HepG2 (cell line): ENCODE measurements around the gene HIPK2. TPM values are rescaled to one million over a fixed set of nuclear protein-coding genes. Genes with fewer than 3 reads are reported as not detected.

Experiments
- KDM3A ChIP-seq: IDR thresholded peaks from 2 replicates; pipeline ENCODE4 v1.6.1; 2018; ENCODE audit warnings: low read depth, missing compliant biosample characterization
- KLF16 ChIP-seq, 2 experiments: sonication (generic) in 1 of 2; formaldehyde crosslinking in 1 of 2; IDR thresholded peaks; 2 replicates each; pipeline versions ENCODE4 v1.6.1 to v1.8.0; 2016 to 2023; ENCODE audit warnings: missing genetic modification reagents in 2 of 2, missing compliant biosample characterization in 1 of 2
- NFIC ChIP-seq: IDR thresholded peaks from 2 replicates; pipeline ENCODE4 v1.6.1; 2012; ENCODE audit warnings: mild to moderate bottlenecking, low read length, inconsistent platforms
- PCBP2 ChIP-seq: fragments of 200-400 bp; formaldehyde crosslinking; optimal IDR thresholded peaks from 2 replicates; pipeline ENCODE3; 2018; ENCODE audit warnings: low read length, low read depth; ENCODE audit not compliant: poor library complexity, severe bottlenecking
- PITX1 ChIP-seq: sonication (generic); formaldehyde crosslinking; IDR thresholded peaks from 2 replicates; pipeline ENCODE4 v1.5.1; 2020; ENCODE audit warnings: mild to moderate bottlenecking, missing genetic modification reagents
- POLR2AphosphoS5 ChIP-seq: IDR thresholded peaks from 2 replicates; pipeline ENCODE4 v1.6.1; 2012; ENCODE audit warnings: low read depth, low read length
- SAFB2 ChIP-seq: sonication (generic); formaldehyde crosslinking; IDR thresholded peaks from 2 replicates; pipeline ENCODE4 v1.5.1; 2020; ENCODE audit warnings: missing genetic modification reagents, low read depth, mild to moderate bottlenecking, borderline replicate concordance
- SNAPC4 ChIP-seq: sonication (generic); formaldehyde crosslinking; IDR thresholded peaks from 2 replicates; pipeline ENCODE4 v1.4.0; 2020; ENCODE audit warnings: mild to moderate bottlenecking, missing genetic modification reagents
- THYN1 ChIP-seq: sonication (generic); formaldehyde crosslinking; IDR thresholded peaks from 2 replicates; pipeline ENCODE4 v1.8.1; 2023; ENCODE audit warnings: low read depth, mild to moderate bottlenecking, moderate library complexity, missing genetic modification reagents, borderline replicate concordance
- TOPORS ChIP-seq: sonication (generic); formaldehyde crosslinking; IDR thresholded peaks from 2 replicates; pipeline ENCODE4 v1.8.0; 2023; ENCODE audit warnings: mild to moderate bottlenecking, missing genetic modification reagents
- ZFP36L2 ChIP-seq: sonication (generic); formaldehyde crosslinking; IDR thresholded peaks from 2 replicates; pipeline ENCODE4 v1.4.0; 2020; ENCODE audit warnings: missing genetic modification reagents
- ZFY ChIP-seq: sonication (generic); formaldehyde crosslinking; IDR thresholded peaks from 2 replicates; pipeline ENCODE4 v1.4.0; 2020; ENCODE audit warnings: missing genetic modification reagents
- ZNF207 ChIP-seq: fragments of 450-650 bp; IDR thresholded peaks from 2 replicates; pipeline ENCODE4 v1.6.1; 2016; ENCODE audit warnings: antibody characterized with exemption, borderline replicate concordance
- ZNF563 ChIP-seq: sonication (generic); formaldehyde crosslinking; IDR thresholded peaks from 2 replicates; pipeline ENCODE4 v1.8.0; 2022; ENCODE audit warnings: mild to moderate bottlenecking, moderate library complexity, missing genetic modification reagents
- ZNF564 ChIP-seq: sonication (generic); formaldehyde crosslinking; IDR thresholded peaks from 2 replicates; pipeline ENCODE4 v1.8.1; 2023; ENCODE audit warnings: mild to moderate bottlenecking, missing genetic modification reagents
- ZNF589 ChIP-seq: sonication (generic); formaldehyde crosslinking; conservative IDR thresholded peaks from 2 replicates; pipeline ENCODE4 v1.8.0; 2022; ENCODE audit warnings: mild to moderate bottlenecking, moderate library complexity, missing genetic modification reagents
- ZNF639 ChIP-seq: conservative IDR thresholded peaks from 2 replicates; pipeline ENCODE4 v1.6.1; 2018; ENCODE audit warnings: missing genetic modification reagents
- ZNF703 ChIP-seq: sonication (generic); formaldehyde crosslinking; IDR thresholded peaks from 2 replicates; pipeline ENCODE4 v1.5.1; 2020; ENCODE audit warnings: missing genetic modification reagents, mild to moderate bottlenecking, moderate library complexity, borderline replicate concordance
- ZNF749 ChIP-seq: sonication (generic); formaldehyde crosslinking; IDR thresholded peaks from 2 replicates; pipeline ENCODE4 v1.8.0; 2022; ENCODE audit warnings: mild to moderate bottlenecking, missing genetic modification reagents, moderate library complexity, borderline replicate concordance
- polyA plus RNA-seq, 8 experiments: library from polyadenylated mRNA; depleted of rRNA in 3 of 8; stranded (reverse) in 7 of 8; unstranded in 1 of 8; fragments of >200 nt; fragmentation: Illumina TruSeq in 4 of 8; extraction: Trizol in 4 of 8; gene quantifications; 2 replicates each; pipeline versions ENCODE4 v1.2.1 to v1.2.3, GENCODE V29; 2011 to 2016; ENCODE audit warnings: low read depth in 4 of 8, missing spikeins in 1 of 8, mixed read lengths in 1 of 8; ENCODE audit not compliant: insufficient read depth in 1 of 8
- total RNA-seq, 5 experiments: library from RNA; depleted of rRNA; stranded (reverse); fragments of >200 nt; fragmentation: Illumina TruSeq; extraction: Trizol; gene quantifications; 2 replicates each; pipeline ENCODE4 v1.2.3, GENCODE V29; 2016; ENCODE audit warnings: low read depth in 1 of 5
- TF ChIP-seq, protein P1 (sequence below): sonication (generic); formaldehyde crosslinking; IDR thresholded peaks from 2 replicates; pipeline ENCODE4 v1.8.1; 2022; ENCODE audit warnings: low read depth, mild to moderate bottlenecking, missing genetic modification reagents

The HIPK2 gene
- total and polyA plus RNA-seq, 2 of the 13 experiments (the other 11 are each of a cell fraction or from before 2014, with no cell fraction given) = 14.4 to 20.2 TPM

DNA sequence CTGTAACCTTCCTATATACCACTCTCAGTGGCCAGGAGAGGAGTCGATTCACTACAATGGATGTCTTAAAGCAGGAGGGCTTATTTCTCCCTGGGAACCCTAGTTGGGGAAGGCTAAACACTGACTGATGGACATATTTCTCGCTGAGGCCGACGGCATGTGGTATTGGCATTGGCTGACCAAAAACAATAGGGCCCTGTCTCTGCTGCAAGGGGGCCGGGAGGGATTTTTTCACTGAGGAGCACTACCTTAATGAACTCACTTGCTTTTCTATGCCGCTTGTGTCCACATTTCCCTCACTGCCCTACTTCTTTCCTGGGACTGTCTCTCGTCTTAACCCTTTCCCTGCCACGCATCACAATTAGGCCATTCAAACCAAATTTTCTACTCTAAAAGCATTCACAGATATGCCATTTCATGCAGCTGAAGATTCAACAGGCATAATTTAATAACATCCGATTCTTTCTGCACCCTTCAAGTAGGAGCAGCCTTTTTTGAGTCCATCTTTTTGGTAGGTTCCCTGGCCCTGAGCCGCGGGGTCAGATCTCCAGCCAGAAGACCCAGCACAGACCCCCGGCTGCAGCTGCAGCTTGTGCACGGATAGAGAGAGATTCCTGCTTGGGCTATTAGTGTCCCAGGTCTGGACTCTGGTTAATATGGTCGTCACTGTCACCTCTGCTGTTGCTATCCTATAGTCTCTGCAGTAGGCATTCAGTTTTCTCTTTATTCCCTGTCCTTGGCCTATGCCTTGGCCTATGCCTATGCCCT is 118.7 kb downstream of the HIPK2 start (continued):
- TF ChIP-seq SNAPC4 (CRISPR knock-in tag) (no peak), ZFY (CRISPR knock-in tag) (peak; percentile 3; the same call in 1 of the 2 replicates), KDM3A (0 out of 2 replicates have a peak, but pooled peaks have one; percentile 34), SAFB2 (CRISPR knock-in tag) (no peak), NFIC (0 out of 2 replicates have a peak, but pooled peaks have one; percentile 17), PCBP2 (no peak), ZNF564 (CRISPR knock-in tag) (no peak), PITX1 (CRISPR knock-in tag) (0 out of 2 replicates have a peak, but pooled peaks have one; percentile 38), ZNF749 (CRISPR knock-in tag) (no peak), TOPORS (CRISPR knock-in tag) (no peak), ZNF703 (CRISPR knock-in tag) (no peak), POLR2AphosphoS5 (no peak; the same call in 1 of the 2 replicates), THYN1 (CRISPR knock-in tag) (no peak), ZFP36L2 (CRISPR knock-in tag) (no peak), ZNF639 (0 out of 2 replicates have a peak, but pooled peaks have one; percentile 43), ZNF207 (no peak), ZNF589 (CRISPR knock-in tag) (no peak), ZNF563 (no peak), KLF16 (CRISPR knock-in tag; IDR thresholded peaks at IDR 0.05) (no peak)
- TF ChIP-seq, protein P1, sequence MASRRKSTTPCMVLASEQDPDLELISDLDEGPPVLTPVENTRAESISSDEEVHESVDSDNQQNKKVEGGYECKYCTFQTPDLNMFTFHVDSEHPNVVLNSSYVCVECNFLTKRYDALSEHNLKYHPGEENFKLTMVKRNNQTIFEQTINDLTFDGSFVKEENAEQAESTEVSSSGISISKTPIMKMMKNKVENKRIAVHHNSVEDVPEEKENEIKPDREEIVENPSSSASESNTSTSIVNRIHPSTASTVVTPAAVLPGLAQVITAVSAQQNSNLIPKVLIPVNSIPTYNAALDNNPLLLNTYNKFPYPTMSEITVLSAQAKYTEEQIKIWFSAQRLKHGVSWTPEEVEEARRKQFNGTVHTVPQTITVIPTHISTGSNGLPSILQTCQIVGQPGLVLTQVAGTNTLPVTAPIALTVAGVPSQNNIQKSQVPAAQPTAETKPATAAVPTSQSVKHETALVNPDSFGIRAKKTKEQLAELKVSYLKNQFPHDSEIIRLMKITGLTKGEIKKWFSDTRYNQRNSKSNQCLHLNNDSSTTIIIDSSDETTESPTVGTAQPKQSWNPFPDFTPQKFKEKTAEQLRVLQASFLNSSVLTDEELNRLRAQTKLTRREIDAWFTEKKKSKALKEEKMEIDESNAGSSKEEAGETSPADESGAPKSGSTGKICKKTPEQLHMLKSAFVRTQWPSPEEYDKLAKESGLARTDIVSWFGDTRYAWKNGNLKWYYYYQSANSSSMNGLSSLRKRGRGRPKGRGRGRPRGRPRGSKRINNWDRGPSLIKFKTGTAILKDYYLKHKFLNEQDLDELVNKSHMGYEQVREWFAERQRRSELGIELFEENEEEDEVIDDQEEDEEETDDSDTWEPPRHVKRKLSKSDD (CRISPR knock-in tag) = no peak
